Body of pancreas (tissue), 4 donors: ENCODE data around the gene XRCC3. TPM values are rescaled to one million over a fixed set of nuclear protein-coding genes. Genes with fewer than 3 reads are reported as not detected.

Source experiments
- ATAC-seq: fragments of 150-250 bp; one replicate; pipeline ENCODE4 v1.9.1; 2016
- DNase-seq, 4 donors: peaks; one replicate each; pipeline ENCODE4 v3.0.0-alpha.2; 2019
- H3K27ac ChIP-seq, 4 donors: fragments of 200-600 bp; sonication (generic); 1 replicate in 3 of 4; 2 replicates in 1 of 4; pipeline versions ENCODE4 v1.5.1 to v1.6.1; 2016 to 2019; ENCODE audit warnings: mild to moderate bottlenecking in 1 of 4, mixed read lengths in 1 of 4, moderate library complexity in 1 of 4
- H3K27me3 ChIP-seq, 2 donors: fragments of 200-600 bp; sonication (generic); one replicate each; pipeline ENCODE4 v1.6.0; 2016; ENCODE audit warnings: mild to moderate bottlenecking in 1 of 2
- H3K36me3 ChIP-seq, 2 donors: fragments of 200-600 bp; sonication (generic); replicated peaks in 1 of 2; 2 replicates each; pipeline ENCODE4 v1.5.1; 2016; ENCODE audit warnings: low read depth in 2 of 2; ENCODE audit not compliant: insufficient read depth in 1 of 2
- H3K4me1 ChIP-seq: fragments of 200-600 bp; sonication (generic); one replicate; pipeline ENCODE4 v1.6.0; 2016
- H3K4me3 ChIP-seq, 2 donors: fragments of 200-600 bp; sonication (generic); 1 replicate in 1 of 2; 2 replicates in 1 of 2; pipeline ENCODE4 v1.5.1; 2016 to 2019
- H3K9me3 ChIP-seq, 3 donors: fragments of 200-600 bp; sonication (generic); 1 replicate in 2 of 3; 2 replicates in 1 of 3; pipeline ENCODE4 v1.5.1; 2016
- POLR2A ChIP-seq, 3 donors: fragments of 450-650 bp; IDR thresholded peaks; one replicate each; pipeline ENCODE4 v1.6.1; 2016; ENCODE audit warnings: antibody characterized with exemption in 3 of 3, mild to moderate bottlenecking in 2 of 3
- WGBS, 2 donors: methylation state at CpG; one replicate each; pipeline ENCODE4 v1.1.5; 2017; 5-methylcytosine and 5-hydroxymethylcytosine counted together
- intact Hi-C: fragments of 100-400 bp; cut with DNase I; formaldehyde crosslinking; loops from one replicate; pipeline ENCODE4 v1.15.1; 2023
- total RNA-seq, 2 donors: library from RNA; depleted of rRNA; stranded (reverse); fragments of >200 nt; gene quantifications; one replicate each; pipeline ENCODE4 v1.1.0, GENCODE V29; 2016
- TF ChIP-seq, protein P1 (sequence below), 7 experiments: fragments of 450-650 bp in 4 of 7; fragments of 200-600 bp in 3 of 7; sonication (generic) in 3 of 7; IDR thresholded peaks; one replicate each; pipeline ENCODE4 v1.5.1; 2016 to 2019; ENCODE audit warnings: antibody characterized with exemption in 7 of 7

The XRCC3 gene
- total RNA-seq, 2 donors from 2014 or later, result 3.9 to 5.6 TPM

- H3K36me3 ChIP-seq, result peaks cover 0 to 1% of the 10 kb centered on the region in 2 donors
- no peak for ATAC-seq
- H3K4me1 ChIP-seq, result peaks cover 23% of the 10 kb centered on the region
Observed at GRCh38 chr14:103707329-103708263, 7.7 kb downstream of the XRCC3 start.

DNA sequence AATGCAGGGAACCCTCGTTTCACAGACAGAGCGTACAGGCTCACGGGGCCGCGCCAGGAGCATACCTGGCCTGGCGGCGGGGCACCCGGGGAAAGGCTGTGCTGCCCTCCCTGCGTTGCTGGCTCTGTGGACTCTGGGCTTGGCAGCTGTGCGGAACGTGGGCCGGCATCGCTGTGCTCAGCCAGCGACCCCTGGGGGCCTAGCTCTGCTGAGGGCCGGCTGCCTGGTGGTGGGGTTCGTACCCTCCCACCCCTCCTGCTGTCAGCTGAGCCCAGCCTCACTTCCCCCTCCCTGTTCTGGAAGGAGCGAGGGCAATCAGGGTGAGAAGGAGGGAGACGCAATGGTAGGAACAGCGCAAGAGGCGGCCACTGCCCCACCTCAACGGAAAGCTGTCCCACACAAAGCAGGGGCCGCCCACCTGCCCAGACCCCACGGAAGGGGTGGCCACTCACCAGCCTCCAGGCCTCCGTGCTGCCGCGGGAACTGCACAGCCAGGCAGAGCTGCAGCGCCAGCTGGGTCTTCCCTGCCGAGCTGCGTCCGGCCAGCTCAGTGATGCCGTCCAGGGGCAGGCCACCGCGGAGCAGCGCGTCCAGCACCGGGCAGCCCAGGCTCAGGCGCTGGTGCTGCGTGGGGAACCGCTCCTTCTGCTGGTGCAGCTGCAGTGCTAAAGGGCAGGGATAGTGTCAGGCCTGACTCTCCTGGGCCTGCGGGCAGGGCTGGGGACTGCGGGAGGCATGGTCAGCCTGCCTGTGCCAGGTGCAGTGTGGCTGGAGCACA lies 8.5 kb downstream of the XRCC3 start:
- H3K4me1 ChIP-seq, result peaks cover 15% of the 10 kb centered on the region
- no peaks in the 10 kb centered on the region for H3K27me3 ChIP-seq
- H3K27ac ChIP-seq, result no peak overlapping the region
- no peak for ATAC-seq
- no peak for DNase-seq
- TF ChIP-seq, protein P1, sequence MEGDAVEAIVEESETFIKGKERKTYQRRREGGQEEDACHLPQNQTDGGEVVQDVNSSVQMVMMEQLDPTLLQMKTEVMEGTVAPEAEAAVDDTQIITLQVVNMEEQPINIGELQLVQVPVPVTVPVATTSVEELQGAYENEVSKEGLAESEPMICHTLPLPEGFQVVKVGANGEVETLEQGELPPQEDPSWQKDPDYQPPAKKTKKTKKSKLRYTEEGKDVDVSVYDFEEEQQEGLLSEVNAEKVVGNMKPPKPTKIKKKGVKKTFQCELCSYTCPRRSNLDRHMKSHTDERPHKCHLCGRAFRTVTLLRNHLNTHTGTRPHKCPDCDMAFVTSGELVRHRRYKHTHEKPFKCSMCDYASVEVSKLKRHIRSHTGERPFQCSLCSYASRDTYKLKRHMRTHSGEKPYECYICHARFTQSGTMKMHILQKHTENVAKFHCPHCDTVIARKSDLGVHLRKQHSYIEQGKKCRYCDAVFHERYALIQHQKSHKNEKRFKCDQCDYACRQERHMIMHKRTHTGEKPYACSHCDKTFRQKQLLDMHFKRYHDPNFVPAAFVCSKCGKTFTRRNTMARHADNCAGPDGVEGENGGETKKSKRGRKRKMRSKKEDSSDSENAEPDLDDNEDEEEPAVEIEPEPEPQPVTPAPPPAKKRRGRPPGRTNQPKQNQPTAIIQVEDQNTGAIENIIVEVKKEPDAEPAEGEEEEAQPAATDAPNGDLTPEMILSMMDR (IDR thresholded peaks at IDR 0.05), result no peak
- no peak for TF ChIP-seq POLR2A (IDR thresholded peaks at IDR 0.05)
- peaks cover 0 to 1% of the 10 kb centered on the region in 2 donors for H3K36me3 ChIP-seq
- 91 to 93% methylated on average over 20 to 38 of the region's 41 CpGs for WGBS, 2 donors
- H3K9me3 ChIP-seq, result no peaks in the 10 kb centered on the region
- intact Hi-C loops, result no loop called here
- H3K4me3 ChIP-seq, result no peak overlapping the region

More at GRCh38 chr14:103707329-103708263, 7.7 kb downstream of the XRCC3 start:
- intact Hi-C loops, result no loop called here
- no peak for DNase-seq
- Histone ChIP-seq H3K9me3 (no peaks in the 10 kb centered on the region), H3K4me3 (no peak overlapping the region), H3K27me3 (no peaks in the 10 kb centered on the region), H3K27ac (no peak overlapping the region)
- WGBS, 2 donors, result 80 to 82% methylated on average over 8 to 27 of the region's 29 CpGs
- TF ChIP-seq, protein P1 (IDR thresholded peaks at IDR 0.05), result no peak
- TF ChIP-seq POLR2A (IDR thresholded peaks at IDR 0.05), result no peak

DNA sequence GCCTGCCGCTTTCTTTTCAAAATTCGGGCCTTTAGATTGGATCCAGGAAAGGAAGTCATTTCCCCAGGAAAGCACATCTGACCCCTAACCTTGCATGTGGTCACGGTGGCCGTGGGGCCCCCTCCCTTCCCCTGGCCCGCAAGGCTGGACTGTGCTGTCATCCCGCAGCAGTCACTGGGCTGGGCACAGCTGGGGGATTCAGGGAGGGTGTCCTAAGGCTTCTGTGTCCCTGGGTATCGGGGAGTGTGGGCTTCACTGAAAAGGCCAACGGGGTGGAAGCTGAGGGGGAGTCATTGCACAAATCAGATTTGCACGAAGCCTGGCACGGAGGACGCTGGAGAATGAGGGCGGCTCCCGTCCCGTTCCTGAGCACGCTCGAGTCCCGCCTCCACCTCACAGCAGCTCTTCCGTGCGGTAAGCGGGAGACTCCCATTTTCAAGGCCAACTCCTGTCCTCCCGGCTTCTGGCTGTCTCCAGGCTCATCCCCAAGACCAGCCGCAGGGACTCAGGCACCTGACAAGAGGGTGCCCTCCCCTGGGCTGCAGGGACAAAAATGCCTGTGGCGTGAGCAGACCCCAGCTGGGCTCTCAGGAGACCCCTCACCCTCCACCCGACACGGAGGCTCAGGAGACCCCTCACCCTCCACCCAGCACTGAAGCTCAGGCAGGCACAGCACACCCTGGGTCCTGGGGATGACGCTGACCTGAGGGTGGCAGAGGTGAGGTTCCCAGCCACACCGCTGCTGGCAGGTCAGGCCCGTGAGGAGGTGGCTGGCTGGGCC lies 9.6 kb downstream of the XRCC3 start:
- WGBS, 2 donors, result 75 to 89% methylated on average over 18 to 28 of the region's 28 CpGs
- intact Hi-C loops, result no loop called here
- Histone ChIP-seq H3K4me1 (peaks cover 9% of the 10 kb centered on the region), H3K9me3 (no peaks in the 10 kb centered on the region), H3K36me3 (peaks cover 0 to 1% of the 10 kb centered on the region in 2 donors), H3K27ac (peak overlapping the region in 3 of 4 donors; percentile 15 to 70 (median 59)), H3K4me3 (no peak overlapping the region), H3K27me3 (no peaks in the 10 kb centered on the region)
- DNase-seq (no peak), ATAC-seq (peak; percentile 1)
- TF ChIP-seq, protein P1 (IDR thresholded peaks at IDR 0.05), result no peak
- no peak for TF ChIP-seq POLR2A (IDR thresholded peaks at IDR 0.05)

DNA sequence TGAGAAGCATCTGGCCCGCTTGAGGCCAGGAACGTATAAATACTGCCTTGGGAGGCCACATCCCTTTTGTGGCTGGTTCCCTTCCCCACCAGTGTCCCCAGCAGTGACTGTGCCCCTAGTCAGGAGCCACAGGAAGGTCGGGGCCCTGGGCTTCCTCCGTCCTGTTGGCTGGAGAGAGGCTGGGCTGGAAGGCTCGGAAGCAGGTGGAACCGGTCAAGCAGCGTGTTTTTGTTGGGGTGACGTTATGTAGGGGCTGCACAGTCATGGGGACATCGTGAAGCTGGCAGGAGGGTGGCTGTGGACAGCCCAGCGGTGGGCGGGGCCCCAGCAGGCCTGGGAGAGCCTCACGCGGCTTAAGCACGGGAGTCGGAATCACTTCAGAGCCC lies 10.1 kb downstream of the XRCC3 start:
- peak in 3 of 4 donors; percentile 48 to 59 (median 59) for DNase-seq
- no peak for TF ChIP-seq POLR2A (IDR thresholded peaks at IDR 0.05)
- no peaks in the 10 kb centered on the region for H3K27me3 ChIP-seq
- intact Hi-C loops, result no loop called here
- peak overlapping the region in 2 of 4 donors; percentile 59 to 70 for H3K27ac ChIP-seq
- H3K4me3 ChIP-seq, result no peak overlapping the region
- peaks cover 0 to 1% of the 10 kb centered on the region in 2 donors for H3K36me3 ChIP-seq
- peak; percentile 63 for ATAC-seq
- H3K4me1 ChIP-seq, result peaks cover 9% of the 10 kb centered on the region
- WGBS, 2 donors, result 68 to 85% methylated on average over 12 to 15 of the region's 15 CpGs
- H3K9me3 ChIP-seq, result no peaks in the 10 kb centered on the region
